NCI-H1105 treated with DMSO at 0.1 percent for 48 hours (cell line): Measurements from ENCODE around the gene DROSHA.
"Not testable (repeated sequence)": the region's sequence is repeated elsewhere in the genome, so short reads cannot be mapped to it uniquely, and the experiment has no call there.

Experiments
- DNase-seq: peaks from one replicate; lab custom pipeline; 2025; lab: John Stamatoyannopoulos, UW

DROSHA gene

DNA sequence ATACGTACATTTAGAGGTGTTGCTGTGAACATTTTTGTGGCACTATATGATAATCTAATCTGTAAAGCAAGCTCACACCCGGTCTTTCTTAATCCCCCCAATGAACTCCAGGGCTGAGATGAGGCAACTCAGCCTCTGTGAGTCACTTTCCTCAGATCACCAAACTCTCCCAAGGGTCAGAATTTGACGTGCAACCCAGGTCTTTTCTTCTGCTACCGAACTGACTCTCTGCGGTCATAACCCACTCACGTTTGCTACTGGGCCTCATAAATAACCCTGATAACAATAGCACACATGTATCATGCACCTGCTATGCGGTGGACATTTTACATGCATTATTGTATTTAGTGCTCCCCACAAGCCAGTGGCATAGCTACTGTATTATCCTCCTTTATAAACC, 153.1 kb downstream of the DROSHA start:
- no peak for DNase-seq

DNA sequence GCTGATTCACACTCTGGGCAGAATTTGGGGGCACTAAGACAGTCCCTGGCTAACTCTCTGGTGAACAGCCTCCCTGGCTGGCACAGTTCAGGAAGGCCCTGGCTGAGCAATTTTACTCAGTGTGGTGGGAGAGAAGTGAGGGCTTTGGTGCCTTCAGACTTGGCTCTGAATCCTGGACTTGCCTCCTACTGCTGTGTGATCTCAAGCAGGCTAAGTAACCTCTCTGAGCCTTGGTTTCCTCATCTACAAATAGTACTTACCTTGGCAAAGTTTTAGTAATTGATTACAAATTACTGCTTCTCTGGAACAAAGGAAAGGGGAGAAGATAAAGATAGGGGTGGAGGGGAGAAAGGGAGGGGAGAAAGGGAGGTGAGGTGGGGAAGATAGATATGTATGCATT, 153.8 kb downstream of the DROSHA start:
- DNase-seq: no peak

DNA sequence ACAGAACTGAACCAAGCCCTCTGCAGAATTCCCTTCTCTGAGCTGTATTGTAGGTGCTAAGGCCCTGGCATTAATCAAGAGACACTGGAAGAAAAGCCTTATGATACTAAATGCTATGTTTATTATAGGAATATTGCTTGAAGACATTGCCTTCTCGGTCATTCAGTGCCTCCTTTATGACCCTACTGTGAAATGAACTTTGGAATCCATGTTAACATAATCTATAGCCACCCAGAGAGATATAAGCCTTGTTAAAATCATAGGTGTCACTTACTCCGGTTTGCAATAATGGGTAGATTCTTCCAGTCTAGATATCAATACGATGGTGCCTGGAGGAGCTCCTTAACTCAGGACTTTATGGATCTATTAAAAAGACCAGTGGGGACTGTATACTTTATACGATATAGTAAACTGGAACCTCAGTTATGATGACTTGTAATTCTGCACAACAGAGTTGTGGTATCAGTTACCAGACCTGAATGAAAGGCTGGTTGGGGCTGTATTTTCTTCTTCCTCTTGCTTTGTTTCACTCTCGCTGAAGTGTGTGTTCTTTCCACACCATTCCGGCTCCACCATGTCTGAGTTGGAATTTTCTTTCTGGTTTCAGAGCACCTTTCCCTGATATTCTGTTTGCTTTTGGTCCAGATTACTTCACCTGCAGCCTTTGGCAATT, 154.5 kb downstream of the DROSHA start:
- no peak for DNase-seq

DNA sequence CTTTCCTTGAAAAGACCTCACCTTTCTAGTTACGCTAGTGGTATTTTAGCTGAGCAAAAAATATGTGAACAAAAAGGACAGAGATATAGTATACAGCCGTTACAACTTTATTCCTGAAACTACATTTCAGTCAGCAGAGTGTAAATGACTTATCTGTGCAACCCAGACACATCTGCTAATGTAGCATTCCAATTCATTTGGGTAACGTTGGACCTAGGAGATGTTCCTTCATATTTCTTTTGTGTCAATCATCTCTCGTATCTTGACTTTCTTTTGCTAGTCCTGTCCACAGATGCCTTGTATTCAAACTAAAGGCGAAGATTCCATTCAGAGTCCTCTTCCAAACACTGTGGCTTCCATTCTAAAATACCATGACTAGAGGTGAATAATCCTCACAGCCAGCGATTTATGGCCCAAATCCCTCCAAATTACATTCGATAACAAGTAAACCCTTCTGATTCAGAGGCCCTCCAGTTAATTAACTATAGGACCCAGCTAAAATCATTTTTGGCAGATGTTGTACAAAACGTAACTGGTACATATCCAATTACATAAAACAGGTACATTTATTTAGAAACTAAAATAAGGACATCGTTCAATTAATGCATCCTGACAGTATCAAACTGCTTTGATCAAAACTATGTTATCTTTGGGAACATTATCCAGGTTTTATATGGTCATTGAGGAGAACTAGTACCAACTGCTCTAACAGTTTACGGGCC, 155.7 kb downstream of the DROSHA start:
- no peak for DNase-seq

DNA sequence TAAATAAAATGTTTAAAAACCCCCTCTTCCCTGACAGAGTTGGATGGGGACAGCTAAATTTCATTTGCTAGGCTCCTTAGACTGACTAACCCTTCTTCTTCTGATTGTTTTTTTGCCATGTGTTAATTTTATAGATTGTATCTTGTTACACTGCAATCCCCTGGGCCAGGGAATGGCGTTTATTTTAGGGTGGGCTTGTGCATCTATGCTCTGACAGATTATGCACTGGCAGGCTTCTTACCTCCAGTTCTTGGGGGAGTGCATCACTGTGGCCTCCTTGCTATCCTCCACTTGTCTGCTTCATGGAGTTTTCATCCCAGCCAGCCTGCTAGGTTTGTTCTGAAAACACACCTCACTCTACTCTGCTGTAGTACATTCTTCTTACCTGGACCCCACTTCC, 159.8 kb downstream of the DROSHA start:
- no peak for DNase-seq

DNA sequence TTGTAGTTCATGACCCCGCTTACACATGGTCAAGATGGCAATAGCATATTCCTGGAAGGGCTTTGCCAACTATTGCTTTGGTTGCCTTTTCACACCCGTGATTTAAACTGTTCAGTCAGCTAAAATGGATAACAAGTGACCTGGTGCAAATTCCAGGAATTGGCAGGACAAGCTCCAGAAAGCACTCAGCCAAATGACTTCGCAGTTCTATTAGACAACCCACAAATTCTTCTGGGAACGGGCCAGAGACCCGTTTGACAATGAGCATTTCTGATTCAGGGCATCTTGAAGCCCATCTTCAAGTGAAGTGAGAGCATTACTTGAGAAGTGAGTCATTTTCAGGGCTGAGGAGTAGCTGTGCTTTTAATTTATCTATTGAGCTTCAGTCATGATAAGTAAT, 165.0 kb downstream of the DROSHA start:
- no peak for DNase-seq

DNA sequence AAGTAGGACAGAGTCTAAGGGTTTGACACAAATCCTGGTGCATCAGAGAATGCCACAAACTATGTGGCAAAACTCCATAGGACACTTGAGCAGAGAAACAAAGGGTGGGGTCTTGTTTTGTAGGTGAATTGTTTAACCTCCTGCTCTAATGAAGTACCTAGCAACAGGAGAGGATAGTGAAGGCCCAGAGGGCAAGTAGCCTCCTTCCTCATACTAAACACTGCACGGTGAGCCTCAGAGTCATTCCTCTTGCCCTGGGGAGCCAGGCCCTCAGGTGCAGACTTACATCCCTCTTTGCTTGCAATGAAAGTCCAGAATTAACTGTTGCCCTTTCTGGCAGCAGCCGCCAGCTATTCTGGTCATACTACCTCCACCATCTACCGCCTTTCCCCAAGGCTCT, 166.1 kb downstream of the DROSHA start:
- no peak for DNase-seq

DNA sequence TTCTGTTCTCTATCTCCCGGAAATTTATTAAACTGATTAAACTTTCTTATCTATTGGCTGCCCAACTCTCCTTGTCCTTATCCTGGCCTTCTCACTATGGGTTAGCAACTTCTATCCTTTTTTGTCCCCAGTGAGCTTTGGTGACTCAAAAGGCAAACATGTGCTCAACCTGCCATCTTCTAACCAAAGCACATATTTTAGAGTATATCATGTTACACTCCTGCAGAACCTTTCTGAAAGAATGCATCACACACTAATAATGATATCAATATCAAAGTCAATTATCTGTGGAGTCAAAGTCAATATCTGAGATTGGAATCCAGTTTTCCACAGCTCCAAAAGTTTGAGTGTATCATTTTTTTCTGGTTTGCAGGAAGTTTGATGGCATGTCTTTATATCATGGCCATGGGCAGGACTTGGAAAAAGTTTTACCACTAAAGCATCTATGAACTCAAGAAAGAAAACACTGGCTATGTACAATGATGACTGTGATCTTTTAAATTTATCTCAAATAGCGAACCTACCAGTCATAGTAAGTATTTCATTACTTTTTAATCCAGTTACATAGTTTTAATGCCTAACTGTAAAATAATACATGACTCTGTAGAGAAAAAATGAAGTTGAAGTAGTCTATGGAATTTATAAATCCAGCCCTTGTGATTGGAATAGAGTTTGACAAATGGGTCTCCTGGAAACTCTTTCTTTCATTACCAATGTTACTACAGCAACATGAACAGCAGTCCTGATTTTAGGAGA, 166.8 kb downstream of the DROSHA start:
- DNase-seq: no peak

DNA sequence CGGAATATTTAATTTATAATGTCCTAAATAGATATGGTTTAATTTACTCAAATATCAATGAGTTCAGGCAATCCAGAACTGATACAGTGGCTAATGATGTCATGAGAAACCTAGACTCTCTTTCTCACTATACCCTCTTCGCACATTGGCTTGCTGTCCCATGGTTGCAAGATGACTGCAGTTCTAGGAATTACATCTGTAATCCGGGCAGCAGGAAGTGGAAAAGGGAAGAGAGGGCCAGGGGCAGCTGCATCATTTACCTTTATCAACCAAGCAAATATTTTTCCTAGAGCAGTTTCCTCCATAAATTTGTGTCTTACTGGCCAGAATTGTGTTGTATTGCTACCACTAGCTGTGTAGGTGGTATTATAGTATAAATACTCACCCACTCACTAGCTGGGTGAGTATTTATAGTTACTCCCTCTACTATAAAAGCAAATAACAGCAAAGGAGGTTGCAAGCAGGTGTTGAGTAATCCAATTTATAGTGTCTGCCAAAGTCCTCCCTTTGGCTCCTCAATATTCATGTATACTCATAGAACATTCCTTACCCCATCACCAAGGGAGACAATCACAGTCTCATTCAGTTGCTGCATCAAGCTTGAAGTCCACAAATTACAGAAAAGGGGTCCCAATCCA, 168.8 kb downstream of the DROSHA start:
- no peak for DNase-seq

DNA sequence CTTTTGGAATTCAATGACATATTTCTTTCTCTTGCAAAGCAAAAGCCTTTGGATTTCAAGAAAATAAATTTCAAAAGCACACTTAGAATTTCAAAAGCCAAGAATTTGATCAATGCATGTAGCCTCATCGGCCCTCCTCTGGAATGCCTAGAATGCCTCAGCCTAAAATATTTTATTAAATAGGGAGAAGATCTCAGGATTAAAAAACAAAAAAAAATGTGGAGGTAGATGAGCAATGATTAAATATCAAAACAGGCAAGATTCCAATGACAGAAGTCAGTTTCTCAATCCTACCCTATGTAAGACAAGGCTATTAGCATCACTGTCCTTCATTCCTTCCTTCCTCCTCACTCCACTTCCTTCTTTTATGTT, 169.4 kb downstream of the DROSHA start:
- DNase-seq: no peak

DNA sequence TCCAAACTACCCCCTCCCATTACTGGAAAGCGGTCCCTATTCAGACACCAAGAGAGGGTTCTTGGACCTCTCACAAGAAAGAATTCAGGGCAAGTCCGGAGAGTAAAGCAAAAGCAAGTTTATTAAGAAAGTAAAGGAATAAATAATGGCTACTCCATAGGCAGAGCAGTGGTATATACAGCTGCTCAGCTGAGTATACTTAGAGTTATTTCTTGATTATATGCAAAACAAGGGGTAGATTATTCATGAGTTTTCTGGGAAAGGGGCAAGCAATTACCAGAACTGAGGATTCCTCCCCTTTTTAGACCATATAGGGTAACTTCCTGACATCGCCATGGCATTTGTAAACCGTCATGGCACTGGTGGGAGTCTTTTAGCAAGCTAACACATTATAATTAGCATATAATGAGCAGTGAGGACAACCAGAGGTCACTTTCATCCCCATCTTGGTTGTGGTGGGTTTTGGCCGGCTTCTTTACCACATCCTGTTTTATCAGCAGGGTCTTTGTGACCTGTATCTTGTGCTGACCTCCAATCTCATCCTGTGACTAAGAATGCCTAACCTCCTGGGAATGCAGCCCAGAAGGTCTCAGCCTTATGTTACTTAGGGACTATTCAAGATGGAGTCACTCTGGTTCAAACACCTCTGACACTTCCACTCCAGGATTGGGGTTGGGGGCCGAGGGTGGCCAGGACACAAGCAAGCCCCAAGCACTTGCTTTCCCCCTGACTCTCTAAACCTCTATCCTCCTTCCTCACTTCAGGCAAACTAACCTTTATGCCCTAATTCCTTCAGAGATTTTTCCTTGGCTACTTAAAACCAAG, 170.0 kb downstream of the DROSHA start:
- DNase-seq: not testable (repeated sequence)

DNA sequence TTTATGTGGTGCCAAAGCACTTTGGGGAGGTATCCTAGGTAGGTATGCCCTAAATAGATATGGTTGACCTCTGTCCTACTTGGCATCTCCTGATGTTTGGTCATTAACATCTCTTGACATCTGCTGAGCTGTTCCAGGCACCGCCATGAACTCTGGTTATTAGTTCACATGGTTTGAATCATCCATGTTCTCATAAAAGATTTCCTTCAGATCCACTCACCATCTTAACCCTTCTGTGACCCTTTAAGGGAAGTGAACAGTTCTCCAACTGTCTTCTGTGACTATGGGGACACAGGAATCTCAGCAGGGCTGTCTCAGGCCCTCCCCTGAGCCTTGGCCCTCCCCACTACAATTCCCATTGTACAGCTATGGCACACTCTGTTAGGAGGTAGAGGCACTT, 170.7 kb downstream of the DROSHA start:
- no peak for DNase-seq

DNA sequence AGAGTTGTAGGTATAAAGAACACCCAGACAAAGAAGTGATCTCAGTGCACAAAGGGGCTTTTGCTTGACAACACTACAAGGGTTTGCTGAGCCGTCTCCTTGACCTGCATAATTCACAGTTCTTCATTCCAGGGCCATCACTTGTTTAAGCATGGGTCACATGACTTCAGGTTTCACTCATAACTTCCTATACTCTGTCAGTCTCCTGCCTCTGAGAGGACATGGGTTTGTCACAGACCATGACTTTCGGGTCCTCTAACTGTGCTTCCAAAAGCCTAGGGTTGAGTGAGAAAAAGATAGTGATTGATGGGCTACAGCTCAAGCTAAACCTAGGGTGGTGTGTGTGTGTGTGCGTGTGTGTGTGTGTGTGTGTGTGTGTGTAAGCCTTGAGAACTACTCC, 172.1 kb downstream of the DROSHA start:
- no peak for DNase-seq

DNA sequence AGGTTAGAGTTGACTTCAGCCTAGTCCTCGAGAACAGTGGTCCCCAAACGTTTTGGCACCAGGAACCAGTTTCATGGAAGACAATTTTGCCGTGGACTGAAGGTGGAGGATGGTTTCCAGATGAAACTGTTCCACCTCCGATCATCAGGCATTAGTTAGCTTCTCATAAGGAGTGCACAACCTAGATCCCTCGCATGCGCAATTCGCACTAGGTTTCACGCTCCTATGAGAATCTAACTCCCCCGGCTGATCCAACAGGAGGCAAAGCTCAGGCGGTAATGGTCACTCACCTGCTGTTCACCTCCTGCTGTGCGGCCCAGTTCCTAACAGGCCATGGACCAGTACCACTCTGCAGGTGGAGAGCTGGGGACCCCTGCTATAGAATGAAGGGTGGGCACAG, 174.9 kb downstream of the DROSHA start:
- DNase-seq: no peak

DNA sequence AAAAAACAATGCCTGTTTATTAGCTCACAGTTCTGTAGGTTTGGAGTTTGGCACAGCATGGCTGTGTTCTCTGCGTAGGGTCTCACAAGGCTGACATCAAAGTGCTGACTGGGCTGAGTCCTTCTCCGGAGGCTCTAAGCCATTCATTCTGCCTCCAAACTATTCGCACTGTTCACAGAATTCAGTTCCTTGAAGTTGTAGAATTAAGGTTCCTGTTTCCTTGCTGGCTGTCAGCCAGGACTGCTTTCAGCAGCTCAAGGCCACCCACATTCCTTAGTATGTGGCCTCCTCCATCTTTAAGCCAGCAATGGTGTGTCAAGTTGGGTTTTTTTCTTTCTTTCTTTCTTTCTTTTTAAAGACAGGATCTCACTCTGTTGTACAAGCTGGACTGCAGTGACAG, 176.6 kb downstream of the DROSHA start:
- DNase-seq: no peak
